Effector memory CD4-positive, alpha-beta T cell (primary cell): ENCODE results near the gene C19orf47.

ENCODE experiments used
- DNase-seq, 3 donors: peaks; one replicate each; pipeline ENCODE4 v3.0.0-alpha.2; 2020
- H3K27ac ChIP-seq: 2 replicates; pipeline ENCODE4 v1.7.0; 2013; ENCODE audit warnings: mild to moderate bottlenecking, low read length, moderate library complexity; ENCODE audit not compliant: insufficient read depth, poor library complexity, severe bottlenecking
- H3K27me3 ChIP-seq: replicated peaks from 2 replicates; pipeline ENCODE4 v1.7.0; 2013; ENCODE audit warnings: mild to moderate bottlenecking, low read length; ENCODE audit not compliant: insufficient read depth, control insufficient read depth, poor library complexity, severe bottlenecking
- H3K36me3 ChIP-seq: 2 replicates; pipeline ENCODE4 v1.7.0; 2013; ENCODE audit warnings: mild to moderate bottlenecking, low read length, moderate library complexity; ENCODE audit not compliant: control insufficient read depth, insufficient read depth
- H3K4me1 ChIP-seq: 2 replicates; pipeline ENCODE4 v1.7.0; 2013; ENCODE audit warnings: low read length, mild to moderate bottlenecking; ENCODE audit not compliant: control insufficient read depth, insufficient read depth, poor library complexity, severe bottlenecking
- H3K4me3 ChIP-seq: 2 replicates; pipeline ENCODE4 v1.7.0; 2013; ENCODE audit warnings: low read length, low read depth, mild to moderate bottlenecking; ENCODE audit not compliant: insufficient read depth, poor library complexity, severe bottlenecking
- H3K9me3 ChIP-seq: 2 replicates; pipeline ENCODE4 v1.7.0; 2013; ENCODE audit warnings: mild to moderate bottlenecking, low read length, moderate library complexity; ENCODE audit not compliant: control insufficient read depth

The C19orf47 gene

GRCh38 chr19:40302224-40303011 lies 45.8 kb downstream of the C19orf47 start:
- Histone ChIP-seq H3K27me3 (no peaks in the 10 kb centered on the region), H3K4me3 (no peak overlapping the region), H3K4me1 (no peaks in the 10 kb centered on the region), H3K36me3 (no peaks in the 10 kb centered on the region), H3K27ac (no peak overlapping the region), H3K9me3 (no peaks in the 10 kb centered on the region)
- DNase-seq: no peak

GRCh38 chr19:40300668-40301067 lies 47.5 kb downstream of the C19orf47 start:
- no peaks in the 10 kb centered on the region for H3K27me3 ChIP-seq
- no peak for DNase-seq
- no peak overlapping the region for H3K27ac ChIP-seq
- H3K9me3 ChIP-seq: no peaks in the 10 kb centered on the region
- no peaks in the 10 kb centered on the region for H3K36me3 ChIP-seq
- H3K4me1 ChIP-seq: no peaks in the 10 kb centered on the region
- no peak overlapping the region for H3K4me3 ChIP-seq

- H3K27ac ChIP-seq: no peak overlapping the region
- H3K4me3 ChIP-seq: no peak overlapping the region
- no peaks in the 10 kb centered on the region for H3K9me3 ChIP-seq
- no peaks in the 10 kb centered on the region for H3K4me1 ChIP-seq
- H3K27me3 ChIP-seq: no peaks in the 10 kb centered on the region
- H3K36me3 ChIP-seq: no peaks in the 10 kb centered on the region
- DNase-seq: no peak
Measured at GRCh38 chr19:40298026-40298425, 50.2 kb downstream of the C19orf47 start.

- Histone ChIP-seq H3K27ac (no peak overlapping the region), H3K4me1 (no peaks in the 10 kb centered on the region), H3K9me3 (no peaks in the 10 kb centered on the region), H3K27me3 (no peaks in the 10 kb centered on the region), H3K4me3 (no peak overlapping the region), H3K36me3 (no peaks in the 10 kb centered on the region)
- no peak for DNase-seq
Measured at GRCh38 chr19:40294560-40294959, 53.6 kb downstream of the C19orf47 start.

GRCh38 chr19:40286971-40287421 lies 61.2 kb downstream of the C19orf47 start:
- H3K36me3 ChIP-seq: no peaks in the 10 kb centered on the region
- peaks cover 20% of the 10 kb centered on the region for H3K4me1 ChIP-seq
- H3K27me3 ChIP-seq: no peaks in the 10 kb centered on the region
- H3K9me3 ChIP-seq: no peaks in the 10 kb centered on the region
- DNase-seq: no peak
- no peak overlapping the region for H3K4me3 ChIP-seq
- no peak overlapping the region for H3K27ac ChIP-seq

GRCh38 chr19:40286235-40286970 lies 61.8 kb downstream of the C19orf47 start:
- Histone ChIP-seq H3K36me3 (no peaks in the 10 kb centered on the region), H3K4me3 (no peak overlapping the region), H3K9me3 (no peaks in the 10 kb centered on the region), H3K27ac (peak overlapping the region; percentile 86), H3K4me1 (peaks cover 20% of the 10 kb centered on the region), H3K27me3 (no peaks in the 10 kb centered on the region)
- DNase-seq: no peak

GRCh38 chr19:40285353-40286234 lies 62.6 kb downstream of the C19orf47 start:
- DNase-seq: peak; percentile 98
- H3K4me1 ChIP-seq: peaks cover 20% of the 10 kb centered on the region
- H3K36me3 ChIP-seq: no peaks in the 10 kb centered on the region
- peak overlapping the region; percentile 86 for H3K27ac ChIP-seq
- H3K4me3 ChIP-seq: peak overlapping the region; percentile 82
- no peaks in the 10 kb centered on the region for H3K27me3 ChIP-seq
- no peaks in the 10 kb centered on the region for H3K9me3 ChIP-seq

GRCh38 chr19:40284501-40285352 lies 63.5 kb downstream of the C19orf47 start, which contains the start of gene AKT2:
AKT2 (minus strand) TSS chr19:40285345; CDS start chr19:40265267, 20,078 bp downstream.
- Histone ChIP-seq H3K36me3 (peaks cover 4% of the 10 kb centered on the region), H3K9me3 (no peaks in the 10 kb centered on the region), H3K27me3 (no peaks in the 10 kb centered on the region), H3K27ac (peak within 1 kb of the TSS; percentile 86), H3K4me1 (peaks cover 20% of the 10 kb centered on the region), H3K4me3 (peak within 1 kb of the TSS; percentile 82)
- DNase-seq: peak; percentile 40 to 68 (median 58)

GRCh38 chr19:40284251-40284500 lies 64.0 kb downstream of the C19orf47 start:
- Histone ChIP-seq H3K4me1 (peaks cover 23% of the 10 kb centered on the region), H3K27me3 (no peaks in the 10 kb centered on the region), H3K27ac (peak overlapping the region; percentile 86), H3K9me3 (no peaks in the 10 kb centered on the region), H3K4me3 (peak overlapping the region; percentile 82), H3K36me3 (peaks cover 5% of the 10 kb centered on the region)
- DNase-seq: no peak
